ENCODE measurements around the gene WAS. TPM values are rescaled to one million over a fixed set of nuclear protein-coding genes. Genes with fewer than 3 reads are reported as not detected.
"Not testable (repeated sequence)": the region's sequence is repeated elsewhere in the genome, so short reads cannot be mapped to it uniquely, and the experiment has no call there.

WAS gene
- total RNA-seq, 2 donors from 2014 or later, result 8.5 to 9.1 TPM

DNA sequence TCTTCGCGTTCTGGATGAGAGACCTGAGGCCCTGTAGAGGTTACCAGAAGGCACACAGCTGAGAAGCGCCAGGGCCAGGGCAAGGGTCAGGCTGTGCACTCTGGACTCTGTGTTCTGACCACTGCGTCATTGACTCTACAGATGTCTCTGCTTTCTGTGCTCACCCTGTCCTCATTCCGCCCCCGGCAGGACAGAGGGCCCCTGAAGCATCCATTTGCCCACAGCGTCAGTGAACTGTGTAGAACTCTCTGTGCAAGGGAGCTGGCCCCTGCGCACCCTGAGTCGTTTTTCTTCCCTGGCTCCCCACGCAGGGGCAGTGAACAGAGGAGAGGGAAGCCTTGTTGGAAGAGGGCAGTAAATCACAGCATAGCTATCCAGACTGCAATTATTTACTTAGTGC is 6.1 kb upstream of the WAS start:
- Histone ChIP-seq H3K9me3 (no peaks in the 10 kb centered on the region), H3K4me1 (ENCODE audit: control insufficient read depth in 1 of 2, low read depth in 2 of 2) (no peaks in the 10 kb centered on the region), H3K27me3 (replicated peaks; ENCODE audit: insufficient read depth) (no peaks in the 10 kb centered on the region), H3K4me3 (peak overlapping the region; percentile 76), H3K36me3 (no peaks in the 10 kb centered on the region), H3K27ac (no peak overlapping the region)
- no peak for TF ChIP-seq CTCF (IDR thresholded peaks at IDR 0.05)
- no peak for ATAC-seq (ENCODE audit: insufficient number of reproducible peaks, low FRiP score, low read depth)
- DNase-seq (ENCODE audit: low spot score), result no peak

DNA sequence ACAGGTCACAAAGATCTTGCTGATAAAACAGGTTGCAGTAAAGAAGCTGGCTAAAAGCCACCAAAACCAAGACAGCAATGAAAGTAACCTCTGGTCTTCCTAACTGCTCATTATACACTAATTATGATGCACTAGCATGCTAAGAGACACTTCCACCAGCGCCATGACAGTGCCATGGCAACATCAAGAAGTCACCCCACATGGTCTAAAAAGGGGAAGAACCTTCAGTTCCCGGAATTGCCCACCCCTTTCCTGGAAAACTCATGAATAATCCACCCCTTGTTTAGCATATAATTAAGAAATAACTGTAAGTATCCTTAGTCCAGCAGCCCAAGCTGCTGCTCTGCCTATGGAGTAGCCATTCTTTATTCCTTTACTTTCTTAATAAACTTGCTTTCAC is 3.1 kb upstream of the WAS start:
- H3K4me3 ChIP-seq; ATAC-seq (ENCODE audit: insufficient number of reproducible peaks, low FRiP score, low read depth); H3K36me3 ChIP-seq; H3K27ac ChIP-seq; H3K27me3 ChIP-seq (replicated peaks; ENCODE audit: insufficient read depth); DNase-seq (ENCODE audit: low spot score); H3K9me3 ChIP-seq; H3K4me1 ChIP-seq (ENCODE audit: control insufficient read depth in 1 of 2, low read depth in 2 of 2): not testable (repeated sequence)

- ATAC-seq (ENCODE audit: insufficient number of reproducible peaks, low FRiP score, low read depth); DNase-seq (ENCODE audit: low spot score); H3K4me3 ChIP-seq; H3K27me3 ChIP-seq (replicated peaks; ENCODE audit: insufficient read depth); H3K27ac ChIP-seq; H3K9me3 ChIP-seq; H3K36me3 ChIP-seq; H3K4me1 ChIP-seq (ENCODE audit: control insufficient read depth in 1 of 2, low read depth in 2 of 2): not testable (repeated sequence)
Measured at GRCh38 chrX:48680925-48681324, 2.7 kb upstream of the WAS start.

DNA sequence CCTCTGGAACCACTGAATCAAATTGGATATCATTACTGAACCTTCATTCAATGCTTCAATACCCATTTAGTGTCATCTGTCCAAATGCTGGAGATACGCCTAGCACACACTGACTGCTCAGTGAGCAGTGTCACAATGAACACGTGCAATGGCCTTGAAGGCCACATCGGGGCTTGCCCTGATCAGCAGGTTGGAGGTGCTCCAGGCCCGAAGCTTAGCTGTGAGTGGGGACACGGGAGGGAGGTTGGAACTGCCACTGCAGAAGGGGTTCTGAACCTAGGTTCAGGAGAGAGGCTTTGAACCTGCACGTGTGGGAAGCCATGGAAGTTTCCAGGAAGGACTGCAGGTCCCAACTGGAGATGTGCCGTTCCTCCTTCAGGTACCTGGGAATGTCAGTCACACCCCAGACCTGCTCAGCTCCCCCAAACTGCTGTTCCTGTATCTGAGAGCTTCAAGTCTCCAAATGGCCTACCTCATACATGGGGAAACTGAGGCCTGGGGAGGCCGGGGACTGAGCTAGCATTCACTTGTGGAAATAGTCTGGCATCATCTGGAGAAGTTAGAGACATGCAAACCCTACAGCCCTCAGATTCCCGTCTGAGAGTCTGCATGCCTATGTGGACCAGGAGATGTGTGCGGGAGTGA is 1.9 kb upstream of the WAS start:
- TF ChIP-seq CTCF (IDR thresholded peaks at IDR 0.05), result no peak

DNA sequence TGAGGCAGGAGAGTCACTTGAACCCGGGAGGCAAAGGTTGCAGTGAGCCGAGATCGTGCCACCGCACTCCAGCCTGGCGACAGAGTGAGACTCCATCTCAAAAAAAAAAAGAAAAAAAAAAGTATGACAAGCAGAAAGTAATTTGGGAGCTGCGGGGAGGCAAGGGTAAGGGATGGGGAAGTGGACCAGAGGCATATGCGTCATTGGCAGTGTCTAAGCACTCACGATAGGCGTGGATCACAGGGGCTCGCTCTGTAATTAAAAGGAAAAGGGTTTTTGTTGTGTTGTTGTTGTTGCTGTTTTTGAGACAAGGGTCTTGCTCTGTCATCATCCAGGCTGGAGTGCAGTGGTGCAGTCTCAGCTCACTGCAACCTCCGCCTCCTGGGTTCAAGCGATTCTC is 804 bp upstream of the WAS start:
- H3K27me3 ChIP-seq (replicated peaks; ENCODE audit: insufficient read depth); DNase-seq (ENCODE audit: low spot score): not testable (repeated sequence)

More for the DNA sequence above, 1.9 kb upstream of the WAS start:
- ATAC-seq (ENCODE audit: insufficient number of reproducible peaks, low FRiP score, low read depth) (no peak), DNase-seq (ENCODE audit: low spot score) (no peak)
- Histone ChIP-seq H3K27ac (no peak overlapping the region), H3K4me1 (ENCODE audit: control insufficient read depth in 1 of 2, low read depth in 2 of 2) (no peaks in the 10 kb centered on the region), H3K36me3 (no peaks in the 10 kb centered on the region), H3K4me3 (no peak overlapping the region), H3K27me3 (replicated peaks; ENCODE audit: insufficient read depth) (no peaks in the 10 kb centered on the region), H3K9me3 (no peaks in the 10 kb centered on the region)

DNA sequence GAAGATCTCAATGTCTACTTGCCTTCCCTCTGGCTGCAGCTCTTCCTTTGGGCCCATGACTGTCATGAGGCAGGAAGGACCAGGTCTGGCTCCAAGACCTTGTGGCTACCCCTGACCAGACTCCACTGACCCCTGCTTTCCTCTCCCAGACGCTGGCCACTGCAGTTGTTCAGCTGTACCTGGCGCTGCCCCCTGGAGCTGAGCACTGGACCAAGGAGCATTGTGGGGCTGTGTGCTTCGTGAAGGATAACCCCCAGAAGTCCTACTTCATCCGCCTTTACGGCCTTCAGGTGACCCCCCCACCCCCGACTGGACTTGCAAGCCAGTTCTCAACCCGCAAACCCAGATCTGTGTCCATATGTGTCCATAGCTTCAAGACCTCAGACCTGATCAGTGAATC is 535 bp downstream of the WAS start:
- no peak for ATAC-seq (ENCODE audit: insufficient number of reproducible peaks, low FRiP score, low read depth)

More for the DNA sequence above, 804 bp upstream of the WAS start:
- H3K4me3 ChIP-seq; H3K36me3 ChIP-seq; H3K9me3 ChIP-seq; H3K4me1 ChIP-seq (ENCODE audit: control insufficient read depth in 1 of 2, low read depth in 2 of 2); ATAC-seq (ENCODE audit: insufficient number of reproducible peaks, low FRiP score, low read depth): not testable (repeated sequence)
- peak overlapping the region in 1 of 2 donors; percentile 53 for H3K27ac ChIP-seq

More for the DNA sequence above, 535 bp downstream of the WAS start:
- H3K4me1 ChIP-seq (ENCODE audit: control insufficient read depth in 1 of 2, low read depth in 2 of 2), result no peaks in the 10 kb centered on the region
- H3K27ac ChIP-seq, result no peak overlapping the region
- DNase-seq (ENCODE audit: low spot score), result no peak
- no peaks in the 10 kb centered on the region for H3K36me3 ChIP-seq
- no peaks in the 10 kb centered on the region for H3K27me3 ChIP-seq (replicated peaks; ENCODE audit: insufficient read depth)
- peak overlapping the region; percentile 54 for H3K4me3 ChIP-seq
- H3K9me3 ChIP-seq, result no peaks in the 10 kb centered on the region
- TF ChIP-seq CTCF (IDR thresholded peaks at IDR 0.05), result no peak
